K562 (cell line): ENCODE measurements around the gene UQCRHL. TPM values are rescaled to one million over a fixed set of nuclear protein-coding genes. Genes with fewer than 3 reads are reported as not detected.

Experiments used
- ATAC-seq: fragments of 200-7000 bp; cut with Tn5 transposase; 3 replicates; pipeline ENCODE4 v1.9.1; 2020; ENCODE audit warnings: moderate library complexity
- BruUV-seq: library from RNA; stranded (reverse); fragments of 400-500 nt; replicated peaks from 2 replicates; lab custom pipeline; 2021; lab: Mats Ljungman, UMichigan
- CTCF ChIA-PET: fragments of 300-600 bp; formaldehyde crosslinking; extraction: SDS; loops from one replicate; lab custom pipeline; 2021; ENCODE audit warnings: low intra/inter-chr PET ratio; lab: Yijun Ruan, JAX
- POLR2A ChIA-PET: fragments of 300-600, 350-650 bp; sonication (Branson Sonifier 250); formaldehyde crosslinking; extraction: SDS; loops from one replicate; lab custom pipeline; 2021; ENCODE audit warnings: antibody characterized with exemption, inconsistent platforms; lab: Yijun Ruan, JAX
- DNase-seq, 4 experiments: peaks; one replicate each; pipeline versions ENCODE4 v3.0.0 to v3.0.0-alpha.2; 2011 to 2018; ENCODE audit warnings: low spot score in 3 of 4, mixed read lengths in 3 of 4; ENCODE audit errors: extremely low read depth in 1 of 4
- FAIRE-seq: peaks from 2 replicates; lab custom pipeline; 2011; peaks lifted over from hg19 to GRCh38; lab: Jason Lieb, UNC
- H2AFZ ChIP-seq: 2 replicates; pipeline ENCODE4 v1.6.0; 2011; ENCODE audit warnings: low read depth, low read length, control low read depth, inconsistent platforms
- H3K27ac ChIP-seq: fragments of 200-600 bp; 3 replicates; pipeline ENCODE4 v1.8.0; 2011; ENCODE audit warnings: low read depth, mild to moderate bottlenecking, control low read depth, inconsistent platforms, low read length, moderate library complexity, mixed read lengths; ENCODE audit errors: extremely low read depth
- H3K27me3 ChIP-seq, 2 experiments: fragments of 300-600 bp in 1 of 2; 2 replicates in 1 of 2; 3 replicates in 1 of 2; pipeline versions ENCODE4 v1.6.0 to v1.8.0; 2011; ENCODE audit warnings: inconsistent platforms in 2 of 2, low read length in 2 of 2, mild to moderate bottlenecking in 1 of 2, mixed read lengths in 1 of 2, moderate library complexity in 1 of 2; ENCODE audit not compliant: control insufficient read depth in 2 of 2, insufficient read depth in 2 of 2
- H3K36me3 ChIP-seq: fragments of 300-600 bp; 3 replicates; pipeline ENCODE4 v1.8.0; 2011; ENCODE audit warnings: mild to moderate bottlenecking, low read length, inconsistent platforms; ENCODE audit not compliant: control insufficient read depth, insufficient read depth
- H3K4me1 ChIP-seq, 2 experiments: fragments of 200-600 bp in 1 of 2; replicated peaks in 1 of 2; 2 replicates in 1 of 2; 3 replicates in 1 of 2; pipeline versions ENCODE4 v1.5.1 to v1.8.0; 2011; ENCODE audit warnings: inconsistent platforms in 2 of 2, low read length in 2 of 2, mild to moderate bottlenecking in 1 of 2, mixed read lengths in 1 of 2, moderate library complexity in 1 of 2; ENCODE audit not compliant: control insufficient read depth in 2 of 2, insufficient read depth in 2 of 2
- H3K4me2 ChIP-seq: 2 replicates; pipeline ENCODE4 v1.6.1; 2011; ENCODE audit warnings: low read length, control low read depth, inconsistent platforms, mixed read lengths; ENCODE audit not compliant: insufficient read depth
- H3K4me3 ChIP-seq: fragments of 200-600 bp; sonication (generic), shearing (Covaris generic); 2 replicates; pipeline ENCODE4 v1.5.1; 2016; ENCODE audit warnings: control low read depth, inconsistent platforms
- H3K79me2 ChIP-seq: fragments of 200-600 bp; 3 replicates; pipeline ENCODE4 v1.8.0; 2011; ENCODE audit warnings: low read length, inconsistent platforms; ENCODE audit not compliant: control insufficient read depth, insufficient read depth
- H3K9ac ChIP-seq, 2 experiments: 2 replicates each; pipeline versions ENCODE4 v1.6.0 to v1.6.1; 2011; ENCODE audit warnings: low read depth in 2 of 2, low read length in 2 of 2, control low read depth in 1 of 2, inconsistent platforms in 1 of 2, mild to moderate bottlenecking in 1 of 2, mixed read lengths in 1 of 2; ENCODE audit not compliant: insufficient read depth in 1 of 2
- H3K9me1 ChIP-seq: one replicate; pipeline ENCODE4 v1.6.0; 2011; ENCODE audit warnings: inconsistent platforms, mild to moderate bottlenecking, low read length, moderate library complexity; ENCODE audit not compliant: control insufficient read depth, insufficient read depth
- H3K9me3 ChIP-seq: replicated peaks from 2 replicates; pipeline ENCODE4 v1.5.1; 2011; ENCODE audit warnings: low read depth, low read length, inconsistent platforms; ENCODE audit not compliant: control insufficient read depth, insufficient read depth
- H4K20me1 ChIP-seq: replicated peaks from 2 replicates; pipeline ENCODE4 v1.6.1; 2011; ENCODE audit warnings: low read length, inconsistent platforms, mixed read lengths; ENCODE audit not compliant: control insufficient read depth, insufficient read depth
- ETV6 ChIP-seq, 3 experiments: fragments of 150-350 bp in 1 of 3; sonication (generic) in 1 of 3; formaldehyde crosslinking in 1 of 3; IDR thresholded peaks; 2 replicates each; pipeline versions ENCODE4 v1.6.1 to v1.8.0; 2014 to 2022; ENCODE audit warnings: borderline replicate concordance in 2 of 3, low read depth in 2 of 3, antibody characterized with exemption in 1 of 3, low read length in 1 of 3, mild to moderate bottlenecking in 1 of 3, missing genetic modification reagents in 1 of 3
- FOXA3 ChIP-seq, 2 experiments: fragments of 450-650 bp in 1 of 2; sonication (generic) in 1 of 2; formaldehyde crosslinking; IDR thresholded peaks in 1 of 2; conservative IDR thresholded peaks in 1 of 2; 2 replicates each; pipeline versions ENCODE4 v1.4.0 to v1.8.0; 2020 to 2022; ENCODE audit warnings: mild to moderate bottlenecking in 2 of 2, missing genetic modification reagents in 1 of 2
- FOXK2 ChIP-seq, 2 experiments: fragments of 450-650 bp; IDR thresholded peaks in 1 of 2; conservative IDR thresholded peaks in 1 of 2; 2 replicates each; pipeline ENCODE4 v1.6.1; 2016; ENCODE audit warnings: low read depth in 2 of 2, mild to moderate bottlenecking in 1 of 2
- GATAD2B ChIP-seq: fragments of 450-650 bp; IDR thresholded peaks from 2 replicates; pipeline ENCODE4 v1.6.1; 2017; ENCODE audit warnings: mild to moderate bottlenecking, borderline replicate concordance
- HMGXB4 ChIP-seq: sonication (generic); formaldehyde crosslinking; IDR thresholded peaks from 2 replicates; pipeline ENCODE4 v1.8.1; 2023; ENCODE audit warnings: mild to moderate bottlenecking, missing genetic modification reagents
- HOXB6 ChIP-seq: fragments of 250-450 bp; sonication (Bioruptor Pico); IDR thresholded peaks from 2 replicates; pipeline ENCODE4 v1.5.1; 2022; ENCODE audit warnings: mild to moderate bottlenecking, borderline replicate concordance
- IFI16 ChIP-seq: fragments of 250-450 bp; sonication (Bioruptor Pico); IDR thresholded peaks from 2 replicates; pipeline ENCODE4 v2.1.2; 2022; ENCODE audit warnings: mild to moderate bottlenecking, inconsistent platforms
- MEF2A ChIP-seq: IDR thresholded peaks from 2 replicates; pipeline ENCODE4 v1.6.1; 2011; ENCODE audit warnings: low read depth, mild to moderate bottlenecking, low read length, moderate library complexity; ENCODE audit not compliant: control insufficient read depth
- PURB ChIP-seq: sonication (generic); formaldehyde crosslinking; IDR thresholded peaks from 2 replicates; pipeline ENCODE4 v1.9.0; 2021; ENCODE audit warnings: low read depth, mild to moderate bottlenecking, missing genetic modification reagents
- TAF1 ChIP-seq: IDR thresholded peaks from 2 replicates; pipeline ENCODE4 v1.6.1; 2011; ENCODE audit warnings: mild to moderate bottlenecking, low read length, moderate library complexity; ENCODE audit not compliant: insufficient read depth, control insufficient read depth, severe bottlenecking; ENCODE audit errors: extremely low read depth
- ZBED1 ChIP-seq: IDR thresholded peaks from 2 replicates; pipeline ENCODE4 v1.6.1; 2014
- ZBTB1 ChIP-seq: sonication (generic); formaldehyde crosslinking; IDR thresholded peaks from 2 replicates; pipeline ENCODE4 v1.8.1; 2023; ENCODE audit warnings: missing genetic modification reagents, low read depth, mild to moderate bottlenecking, borderline replicate concordance
- ZKSCAN3 ChIP-seq: fragments of 250-450 bp; sonication (Bioruptor Pico); IDR thresholded peaks from 2 replicates; pipeline ENCODE4 v1.4.0; 2020
- ZNF639 ChIP-seq, 2 experiments: fragments of 200-800 bp in 1 of 2; sonication (Bioruptor generic) in 1 of 2; sonication (generic) in 1 of 2; formaldehyde crosslinking in 1 of 2; IDR thresholded peaks in 1 of 2; conservative IDR thresholded peaks in 1 of 2; 2 replicates each; pipeline versions ENCODE4 v1.5.0 to v1.6.1; 2016 to 2020; ENCODE audit warnings: missing compliant biosample characterization in 1 of 2, missing genetic modification characterization in 1 of 2, missing genetic modification reagents in 1 of 2
- ZNF644 ChIP-seq: fragments of 200-800 bp; sonication (Bioruptor generic); IDR thresholded peaks from 2 replicates; pipeline ENCODE4 v1.6.1; 2016; ENCODE audit warnings: low read depth, missing genetic modification characterization, missing compliant biosample characterization
- WGBS: fragments of 100-300 bp; shearing (Covaris generic); methylation state at CpG from one replicate; pipeline ENCODE4 v1.1.6; 2016; ENCODE audit warnings: low coverage, mixed read lengths; ENCODE audit not compliant: insufficient coverage; ENCODE audit errors: missing lambda C conversion rate; 5-methylcytosine and 5-hydroxymethylcytosine counted together
- in situ Hi-C: fragments of 300-500 bp; cut with MboI; formaldehyde crosslinking; loops from 4 replicates; pipeline ENCODE4 v1.15.0; 2018; ENCODE audit warnings: inconsistent platforms, mixed read lengths
- intact Hi-C: fragments of 100-400 bp; cut with micrococcal nuclease; formaldehyde crosslinking; loops from 2 replicates; pipeline ENCODE4 v1.14.2; 2022
- polyA plus RNA-seq, 8 experiments: library from polyadenylated mRNA; depleted of rRNA in 4 of 8; stranded (reverse) in 5 of 8; unstranded in 3 of 8; fragments of >200 nt; fragmentation: Nextera tagmentation in 2 of 8; fragmentation: Illumina TruSeq in 1 of 8; extraction: Ambion mirVana in 2 of 8; extraction: Trizol in 1 of 8; gene quantifications; 2 replicates each; pipeline versions ENCODE4 v1.2.1 to v1.2.3, GENCODE V29; 2011 to 2014; ENCODE audit warnings: inconsistent platforms in 1 of 8, missing spikeins in 1 of 8
- total RNA-seq, 7 experiments: library from RNA; depleted of rRNA in 6 of 7; stranded (reverse); fragments of >200 nt in 6 of 7; fragmentation: Illumina TruSeq in 2 of 7; extraction: Trizol in 2 of 7; gene quantifications; 2 replicates each; pipeline versions ENCODE4 v1.2.1 to v1.2.3, GENCODE V29; 2011 to 2021; ENCODE audit warnings: low replicate concordance in 1 of 7

UQCRHL gene
- total and polyA plus RNA-seq, 9 of the 15 experiments (the other 6 are each of a cell fraction or from before 2014, with no cell fraction given) = 5.1 to 41.3 (median 21.8) TPM

GRCh38 chr1:15850471-15851001, 43.1 kb upstream of the UQCRHL start:
- no peaks in the 10 kb centered on the region for H3K9me1 ChIP-seq
- in situ Hi-C loops = loop anchor here (25.0 kb wide), 1 partner anchor 1012 kb away; no protein-coding TSS in a partner anchor
- BruUV-seq = no TSS peak
- WGBS = 6% methylated on average over 2 of the region's 2 CpGs
- H3K4me1 ChIP-seq = peaks cover 8 to 30% of the 10 kb centered on the region in 2 experiments; a peak in 4 of 5 replicates
- CTCF ChIA-PET = no interaction called here
- peaks cover 98% of the 10 kb centered on the region for H3K79me2 ChIP-seq
- H3K27ac ChIP-seq = peak overlapping the region; percentile 97
- peak overlapping the region; percentile 62 for H3K4me3 ChIP-seq
- no peaks in the 10 kb centered on the region for H3K9me3 ChIP-seq
- peak in 1 of 4 experiments; percentile 27 for DNase-seq
- H3K4me2 ChIP-seq = peak overlapping the region; percentile 99
- no peak overlapping the region for H2AFZ ChIP-seq
- H3K9ac ChIP-seq = peak overlapping the region in 1 of 2 experiments; percentile 88; a peak in 2 of 4 replicates
- FAIRE-seq = peak; percentile 42
- POLR2A ChIA-PET = interaction anchor here (0.6 to 10.4 kb wide), 18 partner anchors 8 to 362 kb away, joined by 3 to 133 read pairs (median 8); partner anchors contain the start of gene ARHGEF19
- no peak for ATAC-seq
- H4K20me1 ChIP-seq = 0 out of 2 replicates have a peak, but pooled peaks cover 4% of the 10 kb centered on the region
- peaks cover 11% of the 10 kb centered on the region; the same call in 2 of the 3 replicates for H3K36me3 ChIP-seq
- intact Hi-C loops = no loop called here
- no peaks in the 10 kb centered on the region for H3K27me3 ChIP-seq
- TF ChIP-seq TAF1 (no peak), MEF2A (peak; percentile 85), ZNF644 (0 out of 2 replicates have a peak, but pooled peaks have one; percentile 5), PURB (CRISPR knock-in tag) (no peak), ZKSCAN3 (no peak), FOXA3 (CRISPR knock-in tag; conservative IDR thresholded peaks at IDR 0.05 in 1 of 2, IDR thresholded peaks at IDR 0.05 in 1 of 2) (peak in 1 of 2 experiments; percentile 47; a peak in 1 of 4 replicates), FOXK2 (conservative IDR thresholded peaks at IDR 0.05 in 1 of 2, IDR thresholded peaks at IDR 0.05 in 1 of 2; ENCODE audit: low read depth in 2 of 2) (peak; percentile 64 to 66; a peak in 2 of 4 replicates), ZBTB1 (no peak), GATAD2B (no peak), IFI16 (CRISPR knock-in tag) (no peak), ZNF639 (CRISPR knock-in tag; conservative IDR thresholded peaks at IDR 0.05 in 1 of 2, IDR thresholded peaks at IDR 0.05 in 1 of 2) (no peak), HMGXB4 (no peak), ETV6 (IDR thresholded peaks at IDR 0.05; ENCODE audit: borderline replicate concordance in 1 of 2, low read depth in 2 of 2, low read length in 1 of 2) (0 out of 4 replicates have a peak, but pooled peaks of 1 of the 2 experiments have one; percentile 4), ETV6 (CRISPR knock-in tag; IDR thresholded peaks at IDR 0.05; ENCODE audit: borderline replicate concordance) (no peak), ZBED1 (no peak), HOXB6 (no peak)
